Breast epithelium (tissue), 3 donors: ENCODE data around the gene GTF2H4.

Experiments
- CTCF ChIP-seq, 3 donors: fragments of 450-650 bp; IDR thresholded peaks; one replicate each; pipeline ENCODE4 v1.5.1; 2016 to 2017; ENCODE audit warnings: antibody characterized with exemption in 3 of 3, mild to moderate bottlenecking in 3 of 3, moderate library complexity in 3 of 3
- POLR2A ChIP-seq: fragments of 450-650 bp; IDR thresholded peaks from one replicate; pipeline ENCODE4 v1.6.1; 2016; ENCODE audit warnings: antibody characterized with exemption, mild to moderate bottlenecking, moderate library complexity
- POLR2AphosphoS5 ChIP-seq, 3 donors: sonication (generic); formaldehyde crosslinking; IDR thresholded peaks; one replicate each; pipeline ENCODE4 v1.6.1; 2017; ENCODE audit warnings: antibody characterized with exemption in 3 of 3

GRCh38 chr6:30900863-30901417 lies 7.1 kb upstream of the GTF2H4 start:
- TF ChIP-seq CTCF (IDR thresholded peaks at IDR 0.05) (no peak), POLR2AphosphoS5 (IDR thresholded peaks at IDR 0.05) (no peak), POLR2A (no peak)
